Activated T-helper 9 cell treated with anti-CD3 and anti-CD28 coated beads, Interleukin-2, amount 50 U/mL, for 16 hours (primary cell): Measurements from ENCODE around the gene CMIP.
"Not testable (repeated sequence)": the region's sequence is repeated elsewhere in the genome, so short reads cannot be mapped to it uniquely, and the experiment has no call there.

Experiments
- DNase-seq: peaks from one replicate; pipeline ENCODE4 v3.0.0-alpha.2; 2020; ENCODE audit warnings: low read depth

The CMIP gene

GRCh38 chr16:81687131-81687456 is 242.5 kb downstream of the CMIP start:
- DNase-seq, result no peak

- no peak for DNase-seq
These were observed 243.6 kb downstream of the CMIP start for GRCh38 chr16:81688182-81688581.

- DNase-seq, result not testable (repeated sequence)
These were observed 244.2 kb downstream of the CMIP start for GRCh38 chr16:81688839-81689238.

- no peak for DNase-seq
These were observed 247.4 kb downstream of the CMIP start for GRCh38 chr16:81692021-81692420.

GRCh38 chr16:81692571-81692970 is 248.0 kb downstream of the CMIP start:
- no peak for DNase-seq

GRCh38 chr16:81693041-81693743 is 248.6 kb downstream of the CMIP start:
- no peak for DNase-seq

- DNase-seq, result no peak
These were observed 249.2 kb downstream of the CMIP start for GRCh38 chr16:81693744-81694303.

- no peak for DNase-seq
These were observed 250.1 kb downstream of the CMIP start for GRCh38 chr16:81694494-81695280.

- DNase-seq, result no peak
These were observed 250.9 kb downstream of the CMIP start for GRCh38 chr16:81695321-81696165.

GRCh38 chr16:81696166-81696960 is 251.8 kb downstream of the CMIP start:
- no peak for DNase-seq

- DNase-seq, result no peak
These were observed 252.5 kb downstream of the CMIP start for GRCh38 chr16:81696961-81697615.

GRCh38 chr16:81697616-81698309 is 253.2 kb downstream of the CMIP start:
- DNase-seq, result no peak

- no peak for DNase-seq
These were observed 253.7 kb downstream of the CMIP start for GRCh38 chr16:81698310-81698641.

GRCh38 chr16:81699596-81699995 is 255.0 kb downstream of the CMIP start:
- no peak for DNase-seq

- DNase-seq, result no peak
These were observed 255.6 kb downstream of the CMIP start for GRCh38 chr16:81700071-81700779.

GRCh38 chr16:81700780-81701165 is 256.2 kb downstream of the CMIP start:
- DNase-seq, result no peak

- DNase-seq, result no peak
These were observed 256.8 kb downstream of the CMIP start for GRCh38 chr16:81701296-81701970.

GRCh38 chr16:81702506-81702905 is 257.9 kb downstream of the CMIP start:
- DNase-seq, result no peak
